Osteoblast (primary cell): ENCODE results near the gene CYTIP. TPM values are rescaled to one million over a fixed set of nuclear protein-coding genes. Genes with fewer than 3 reads are reported as not detected.

Source experiments
- DNase-seq: peaks from one replicate; pipeline ENCODE4 v3.0.0; 2011; ENCODE audit warnings: low spot score, mixed read lengths; ENCODE audit not compliant: insufficient read length; ENCODE audit errors: missing footprints
- H2AFZ ChIP-seq: 2 replicates; pipeline ENCODE4 v1.6.0; 2011; ENCODE audit warnings: mild to moderate bottlenecking, low read length
- H3K27ac ChIP-seq: 2 replicates; pipeline ENCODE4 v1.5.1; 2011; ENCODE audit warnings: mild to moderate bottlenecking, low read depth, low read length, moderate library complexity
- H3K27me3 ChIP-seq: 2 replicates; pipeline ENCODE4 v1.6.0; 2012; ENCODE audit warnings: mild to moderate bottlenecking, control low read depth, inconsistent platforms, low read length, moderate library complexity; ENCODE audit not compliant: insufficient read depth
- H3K36me3 ChIP-seq: 2 replicates; pipeline ENCODE4 v1.5.1; 2011; ENCODE audit warnings: mild to moderate bottlenecking, low read length, control low read depth, moderate library complexity; ENCODE audit not compliant: insufficient read depth
- H3K4me1 ChIP-seq: 2 replicates; pipeline ENCODE4 v1.5.1; 2011; ENCODE audit warnings: mild to moderate bottlenecking, low read length, control low read depth, moderate library complexity; ENCODE audit not compliant: insufficient read depth
- H3K4me2 ChIP-seq: 2 replicates; pipeline ENCODE4 v1.6.0; 2011; ENCODE audit warnings: mild to moderate bottlenecking, low read length; ENCODE audit not compliant: insufficient read depth
- H3K4me3 ChIP-seq: fragments of 200-600 bp; sonication (generic); 3 replicates; pipeline ENCODE4 v1.5.1; 2012; ENCODE audit warnings: mild to moderate bottlenecking, low read length, inconsistent platforms; ENCODE audit not compliant: insufficient read depth
- H3K79me2 ChIP-seq: 2 replicates; pipeline ENCODE4 v1.6.0; 2012; ENCODE audit warnings: mild to moderate bottlenecking, low read length, control low read depth, inconsistent platforms; ENCODE audit not compliant: insufficient read depth
- H3K9me3 ChIP-seq: 2 replicates; pipeline ENCODE4 v1.5.1; 2011; ENCODE audit warnings: low read depth, low read length, control low read depth
- H4K20me1 ChIP-seq: 2 replicates; pipeline ENCODE4 v1.6.0; 2012; ENCODE audit warnings: mild to moderate bottlenecking, low read length, control low read depth; ENCODE audit not compliant: insufficient read depth
- CTCF ChIP-seq: IDR thresholded peaks from 2 replicates; pipeline ENCODE4 v1.5.1; 2011; ENCODE audit warnings: mild to moderate bottlenecking, low read depth, low read length, moderate library complexity; ENCODE audit errors: extremely low read depth
- total RNA-seq: library from RNA; depleted of rRNA; stranded (reverse); fragments of >200 nt; gene quantifications from 2 replicates; pipeline ENCODE4 v1.2.3, GENCODE V29; 2012

CYTIP gene
- total RNA-seq, 1 donor = 1.4 TPM

DNA sequence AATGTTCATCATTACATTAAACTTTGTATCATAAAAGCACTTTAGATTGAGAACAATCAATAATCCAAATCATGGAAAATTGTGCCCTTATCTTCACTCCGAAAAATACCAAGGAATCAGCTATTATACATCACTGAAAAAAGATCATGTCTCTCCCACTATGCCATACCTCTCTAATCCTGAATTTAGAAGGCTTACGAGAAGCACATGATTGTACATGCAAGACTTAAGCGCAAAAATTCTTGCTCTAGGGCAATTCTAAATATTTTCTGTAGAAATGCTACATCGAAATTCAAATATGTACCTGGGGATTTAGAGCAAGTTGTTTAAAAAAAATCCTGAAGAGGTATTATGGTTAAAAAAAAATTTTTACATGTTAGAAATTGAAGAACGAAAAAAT is 1.3 kb downstream of the CYTIP start:
- H3K27ac ChIP-seq = no peak overlapping the region
- H2AFZ ChIP-seq = no peak overlapping the region
- peaks cover 3% of the 10 kb centered on the region for H3K4me1 ChIP-seq
- H3K36me3 ChIP-seq = no peaks in the 10 kb centered on the region
- no peak for DNase-seq
- H3K79me2 ChIP-seq = no peaks in the 10 kb centered on the region
- no peak for TF ChIP-seq CTCF
- peaks cover 26% of the 10 kb centered on the region for H3K27me3 ChIP-seq
- H4K20me1 ChIP-seq = no peaks in the 10 kb centered on the region
- H3K4me3 ChIP-seq = no peak overlapping the region
- H3K9me3 ChIP-seq = no peaks in the 10 kb centered on the region
- H3K4me2 ChIP-seq = no peak overlapping the region

DNA sequence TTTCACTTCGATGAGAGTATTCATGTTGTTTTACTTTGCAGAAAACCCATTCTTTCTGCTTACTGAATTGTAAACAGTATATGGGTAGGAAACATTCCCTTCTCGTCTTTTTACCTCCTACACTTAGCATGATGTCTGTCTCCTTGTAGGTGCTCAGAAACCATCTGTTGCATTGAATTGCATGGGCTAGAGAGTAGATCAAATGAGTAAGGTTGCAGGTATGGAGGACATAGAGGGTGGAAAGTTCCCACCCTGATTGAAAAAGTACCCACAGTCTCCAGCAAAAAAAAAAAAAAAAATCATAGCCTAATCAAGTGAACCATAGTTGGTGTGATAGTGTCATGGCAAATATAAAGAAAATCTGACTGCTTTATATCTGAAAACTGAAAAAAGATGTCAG is 1.7 kb downstream of the CYTIP start:
- no peak for TF ChIP-seq CTCF
- Histone ChIP-seq H2AFZ (no peak overlapping the region), H3K27me3 (peaks cover 26% of the 10 kb centered on the region), H3K36me3 (no peaks in the 10 kb centered on the region), H3K4me3 (no peak overlapping the region), H3K4me1 (peaks cover 3% of the 10 kb centered on the region), H4K20me1 (no peaks in the 10 kb centered on the region), H3K9me3 (no peaks in the 10 kb centered on the region), H3K79me2 (no peaks in the 10 kb centered on the region), H3K4me2 (no peak overlapping the region), H3K27ac (no peak overlapping the region)
- DNase-seq = no peak

DNA sequence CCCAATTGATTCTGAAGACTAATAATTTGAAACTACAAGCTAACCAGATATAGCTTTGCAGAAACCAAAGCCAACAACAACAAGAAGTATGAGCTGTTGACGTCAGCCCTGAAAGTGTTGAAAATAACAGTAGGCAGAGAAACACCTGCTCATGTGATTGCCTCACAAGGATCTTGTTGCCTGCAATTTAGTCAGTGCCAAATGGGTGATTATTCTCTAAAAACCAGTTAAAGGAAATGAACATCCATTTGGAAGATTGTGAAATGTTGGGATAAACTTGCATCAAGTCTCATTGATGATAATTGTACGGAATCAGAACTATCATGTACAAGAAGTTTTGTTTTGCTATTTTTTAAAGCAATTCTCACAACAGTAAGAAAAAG is 2.8 kb downstream of the CYTIP start:
- DNase-seq = no peak
- peaks cover 3% of the 10 kb centered on the region for H3K4me1 ChIP-seq

DNA sequence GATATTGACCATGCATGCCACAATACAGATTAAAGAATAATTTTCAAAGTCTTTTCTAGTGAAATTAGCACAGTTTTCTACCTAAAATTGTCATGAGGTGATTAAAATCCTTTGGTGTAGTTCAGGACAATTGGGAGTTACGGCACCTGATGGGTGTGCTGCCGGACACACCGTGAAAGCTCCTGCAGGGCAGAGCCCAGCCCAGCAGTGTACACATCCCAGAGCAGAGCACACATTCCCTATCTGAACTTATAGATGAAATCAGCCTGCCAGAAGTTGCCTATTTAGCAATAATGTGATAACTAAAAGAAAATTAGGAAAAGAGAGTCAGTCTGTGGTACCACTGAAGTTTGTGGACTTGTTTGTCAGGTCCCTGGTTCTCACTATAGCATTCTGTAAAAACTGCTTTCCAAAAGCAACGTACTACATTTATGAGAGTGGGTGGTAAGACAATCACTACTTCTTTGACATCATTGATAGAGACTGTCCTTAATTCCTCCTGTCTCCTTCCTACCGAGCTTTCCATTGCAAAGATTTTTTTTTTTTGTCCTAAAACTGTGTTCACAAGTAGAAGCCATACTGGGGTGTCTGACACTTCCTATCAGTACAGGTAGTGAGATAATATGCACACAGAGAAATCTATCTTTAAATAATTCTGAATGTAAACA is 3.4 kb downstream of the CYTIP start:
- no peaks in the 10 kb centered on the region for H3K36me3 ChIP-seq
- no peak overlapping the region for H2AFZ ChIP-seq
- no peak overlapping the region for H3K27ac ChIP-seq
- H3K27me3 ChIP-seq = peaks cover 19% of the 10 kb centered on the region
- H3K9me3 ChIP-seq = no peaks in the 10 kb centered on the region
- no peak for DNase-seq
- no peak overlapping the region for H3K4me3 ChIP-seq
- no peaks in the 10 kb centered on the region for H4K20me1 ChIP-seq
- no peaks in the 10 kb centered on the region for H3K79me2 ChIP-seq
- no peak overlapping the region for H3K4me2 ChIP-seq
- peaks cover 3% of the 10 kb centered on the region for H3K4me1 ChIP-seq
- TF ChIP-seq CTCF = no peak

More for the DNA sequence above, 2.8 kb downstream of the CYTIP start:
- no peak for TF ChIP-seq CTCF
- no peaks in the 10 kb centered on the region for H3K36me3 ChIP-seq
- no peak overlapping the region for H3K4me3 ChIP-seq
- no peak overlapping the region for H2AFZ ChIP-seq
- H3K9me3 ChIP-seq = no peaks in the 10 kb centered on the region
- H3K27ac ChIP-seq = no peak overlapping the region
- H4K20me1 ChIP-seq = no peaks in the 10 kb centered on the region
- no peak overlapping the region for H3K4me2 ChIP-seq
- peaks cover 22% of the 10 kb centered on the region for H3K27me3 ChIP-seq
- no peaks in the 10 kb centered on the region for H3K79me2 ChIP-seq
